DMS 273 treated with DMSO at 0.1 percent for 48 hours (cell line): ENCODE data around the gene AGAP3.

Source experiments
- DNase-seq: peaks from one replicate; lab custom pipeline; 2025; lab: John Stamatoyannopoulos, UW

The AGAP3 gene

GRCh38 chr7:151167197-151167961 lies 81.1 kb downstream of the AGAP3 start, which contains the start of gene GBX1:
GBX1 (minus strand) TSS chr7:151167694; CDS start chr7:151167548, 146 bp downstream.
- no peak for DNase-seq

DNA sequence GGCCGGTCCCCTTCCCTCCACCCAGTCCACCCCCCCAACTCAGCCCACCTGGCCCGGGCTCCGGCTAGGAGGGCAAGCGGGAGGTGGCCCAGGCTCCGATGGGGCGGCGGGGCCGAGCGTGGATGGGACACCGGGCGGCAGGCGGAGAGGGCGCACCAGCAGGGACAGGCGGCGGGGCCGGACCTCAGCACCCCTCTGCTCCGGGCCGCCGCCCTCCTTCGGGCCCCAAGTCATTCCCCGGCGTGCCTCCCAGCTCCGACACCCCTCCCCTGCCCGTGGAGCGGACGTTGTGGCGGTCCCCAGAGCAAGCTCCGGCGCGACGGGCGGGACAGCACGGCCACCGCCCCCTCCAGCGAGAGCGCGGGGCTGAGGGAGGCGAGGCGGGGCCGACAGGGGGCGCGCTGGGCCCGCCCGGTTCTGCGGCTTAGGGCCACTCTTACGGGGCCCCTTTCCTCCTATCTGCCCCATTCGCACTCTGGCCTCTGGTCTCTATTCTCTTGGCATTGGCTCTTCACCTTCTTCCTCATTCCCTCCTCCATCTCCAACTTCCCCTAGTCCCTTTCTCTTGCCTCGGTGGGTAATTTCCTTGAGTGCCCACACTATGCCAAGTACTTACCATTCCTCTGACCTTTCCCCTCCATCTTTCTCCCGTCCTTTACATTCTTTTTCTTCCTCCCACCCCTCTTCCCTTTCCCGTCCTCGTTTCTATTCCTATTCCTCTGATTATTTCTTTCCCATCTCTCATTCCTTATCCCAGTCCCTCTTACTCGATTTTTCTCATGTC lies 81.9 kb downstream of the AGAP3 start:
- DNase-seq: no peak

DNA sequence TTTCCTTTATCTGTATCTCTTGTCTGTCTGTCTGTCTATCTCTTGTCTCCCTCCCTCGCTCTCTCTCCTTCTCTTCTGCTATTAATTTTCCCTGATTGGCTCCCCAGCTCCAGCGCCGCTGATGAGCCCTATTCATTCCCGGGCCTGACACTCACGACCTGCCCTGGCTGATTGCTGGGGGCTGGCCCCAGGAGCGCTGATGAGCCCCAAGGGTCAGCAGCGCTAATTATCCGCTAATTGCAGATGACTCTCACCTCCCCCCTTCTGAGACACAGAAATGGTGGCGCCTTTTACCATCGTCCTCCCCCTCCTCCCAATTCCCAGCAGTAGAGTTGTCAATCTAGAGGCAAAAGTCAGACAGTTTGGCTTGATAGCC lies 82.5 kb downstream of the AGAP3 start:
- no peak for DNase-seq

DNA sequence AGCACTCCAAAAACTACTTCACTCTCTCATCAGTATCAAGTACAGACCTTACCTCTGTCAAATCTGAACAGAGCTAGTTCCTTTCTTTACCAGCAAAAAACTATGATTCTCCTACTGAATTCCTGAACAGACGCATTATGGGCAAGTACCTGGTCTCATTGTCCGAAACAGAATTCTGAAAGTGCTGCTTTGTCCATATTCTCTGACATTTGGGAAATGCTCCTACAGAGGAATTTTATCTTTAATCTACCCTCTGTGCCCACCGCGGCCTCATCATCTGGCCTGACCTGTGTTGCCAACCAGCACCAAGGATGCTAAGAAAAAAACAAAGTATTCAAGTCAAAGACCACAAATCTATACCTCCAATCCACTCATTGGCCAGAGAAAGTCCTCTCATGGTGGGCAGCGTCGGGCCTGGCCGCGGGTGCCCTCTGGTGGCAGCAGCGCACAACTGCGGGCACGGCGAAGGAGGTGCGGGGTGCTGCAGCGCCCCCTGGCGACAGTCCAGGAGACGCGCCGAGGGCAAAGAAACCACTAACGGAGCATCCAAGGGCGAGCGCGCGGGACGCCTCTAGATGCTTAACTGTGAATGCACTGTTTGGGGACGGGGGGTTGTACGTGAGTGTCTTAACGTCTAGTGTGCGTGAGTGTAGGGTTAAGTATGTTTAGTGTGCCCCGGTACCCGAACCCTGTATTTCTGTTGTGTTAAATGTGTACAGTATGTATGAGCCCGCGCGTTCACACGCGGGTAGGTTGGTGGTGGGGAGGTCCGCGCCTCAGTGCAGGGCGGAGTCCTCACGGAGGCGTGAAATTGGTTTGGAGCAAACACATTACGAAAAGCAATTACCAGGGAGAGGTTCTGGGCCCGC lies 86.2 kb downstream of the AGAP3 start:
- DNase-seq: peak; percentile 25

DNA sequence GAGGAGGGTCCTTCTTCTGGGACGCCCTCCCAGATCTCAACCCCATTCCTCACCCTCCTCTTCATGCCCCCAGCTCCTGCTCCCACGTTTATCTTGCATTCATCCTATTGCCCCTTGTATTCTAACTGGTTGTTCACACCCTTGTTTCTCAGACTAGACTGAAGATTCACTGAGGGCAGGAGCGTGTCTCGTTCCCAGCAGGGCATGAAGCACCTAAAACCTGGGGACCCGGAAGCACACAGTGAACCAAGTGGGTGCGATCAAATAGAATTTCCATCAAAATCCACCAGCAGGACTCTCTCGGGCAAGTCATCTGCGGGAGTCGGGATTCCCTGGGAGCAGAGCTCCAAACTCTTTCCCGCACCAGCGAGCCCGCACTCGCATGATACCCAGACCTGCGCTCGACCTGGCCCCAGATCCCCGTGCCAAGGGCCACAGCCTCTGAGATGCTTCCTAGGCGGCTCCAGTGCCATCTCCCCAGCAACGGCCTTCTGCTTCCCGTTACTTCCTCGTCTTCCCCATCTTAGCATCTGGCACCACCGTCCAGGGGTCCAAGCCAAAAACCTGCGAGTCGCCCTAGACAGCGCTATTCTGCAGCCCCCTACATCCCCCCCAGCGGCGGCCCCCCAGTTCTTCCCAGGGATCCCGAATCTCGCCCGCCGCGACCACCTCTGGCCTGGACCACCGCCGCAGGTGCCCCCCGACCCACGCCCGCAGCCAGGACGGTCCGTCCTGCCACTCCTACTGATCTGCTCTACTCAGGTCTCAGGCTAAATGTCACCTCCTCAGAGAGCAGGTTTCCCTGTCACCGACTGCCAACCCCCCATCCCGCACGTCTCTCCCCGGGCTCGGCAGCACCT lies 87.3 kb downstream of the AGAP3 start:
- no peak for DNase-seq

- DNase-seq: no peak
Observed at GRCh38 chr7:151174246-151175046, 88.2 kb downstream of the AGAP3 start.

GRCh38 chr7:151175047-151175792 lies 88.9 kb downstream of the AGAP3 start:
- no peak for DNase-seq

DNA sequence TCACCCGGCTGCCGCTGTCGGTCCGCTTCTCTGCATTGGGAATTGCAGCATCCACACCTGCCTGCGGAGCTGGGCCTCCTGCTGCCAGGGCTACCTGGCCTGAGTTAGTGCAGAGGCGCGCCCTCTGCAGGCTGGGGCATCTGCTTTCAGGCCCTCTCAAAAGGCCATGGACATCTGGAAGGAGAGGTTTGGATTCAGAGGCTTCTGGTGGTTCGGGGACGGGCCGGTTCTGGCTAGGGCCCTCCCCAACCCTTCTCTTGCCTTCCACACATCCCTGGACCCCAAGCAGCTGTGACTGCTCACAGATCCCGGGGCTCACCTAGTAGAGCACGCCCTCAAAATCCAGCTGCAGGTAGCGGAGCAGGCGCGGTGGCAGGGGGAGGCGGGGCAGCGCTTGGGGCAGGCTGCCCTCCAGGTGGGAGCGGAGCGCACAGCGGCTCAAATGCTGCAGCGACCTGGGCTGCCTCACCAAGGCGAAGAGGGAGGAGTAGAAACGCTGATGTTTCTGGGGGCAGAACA lies 89.6 kb downstream of the AGAP3 start:
- DNase-seq: no peak

DNA sequence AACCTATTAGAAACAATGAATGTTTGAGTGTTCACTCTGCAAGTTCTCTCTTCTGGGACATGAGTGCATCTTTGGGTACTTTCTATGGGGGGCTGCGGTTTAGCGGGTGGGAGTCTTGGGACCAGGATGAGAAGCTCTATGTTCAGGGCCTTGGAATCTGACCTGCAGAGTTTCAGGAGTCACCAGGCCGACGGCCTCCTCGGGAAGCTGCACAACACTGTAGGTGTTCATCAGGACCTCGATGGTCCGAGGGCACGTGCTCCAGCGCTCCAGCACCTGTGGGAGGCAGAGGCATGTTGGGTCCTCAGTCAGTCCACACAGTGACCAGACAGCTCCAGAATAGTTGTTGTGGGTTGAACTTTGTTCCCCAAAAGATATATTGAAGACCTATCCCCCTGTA lies 90.1 kb downstream of the AGAP3 start:
- DNase-seq: no peak

- DNase-seq: no peak
Observed at GRCh38 chr7:151177310-151177709, 91.0 kb downstream of the AGAP3 start.

DNA sequence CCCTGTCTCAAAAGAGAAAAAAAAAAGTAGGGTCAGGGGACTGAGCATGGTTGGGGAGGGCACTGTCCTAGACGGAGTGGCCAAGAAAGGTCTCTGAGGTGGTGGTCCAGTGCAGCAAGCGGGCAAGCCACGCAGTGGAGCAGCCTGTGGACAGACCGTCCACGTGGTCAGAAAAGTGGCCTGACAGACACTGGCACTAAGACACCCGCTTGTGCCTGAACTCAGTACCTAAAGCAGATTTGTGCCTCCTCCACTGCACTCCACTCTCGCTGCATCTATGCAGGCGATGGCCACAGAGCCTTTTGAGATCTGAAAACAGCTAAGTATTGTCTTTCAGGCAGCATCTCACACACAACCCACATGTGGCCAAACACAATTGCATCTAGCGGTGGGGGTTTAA lies 92.0 kb downstream of the AGAP3 start:
- DNase-seq: no peak

GRCh38 chr7:151178831-151179230 lies 92.6 kb downstream of the AGAP3 start:
- no peak for DNase-seq

- DNase-seq: no peak
Observed at GRCh38 chr7:151179287-151179860, 93.1 kb downstream of the AGAP3 start.

DNA sequence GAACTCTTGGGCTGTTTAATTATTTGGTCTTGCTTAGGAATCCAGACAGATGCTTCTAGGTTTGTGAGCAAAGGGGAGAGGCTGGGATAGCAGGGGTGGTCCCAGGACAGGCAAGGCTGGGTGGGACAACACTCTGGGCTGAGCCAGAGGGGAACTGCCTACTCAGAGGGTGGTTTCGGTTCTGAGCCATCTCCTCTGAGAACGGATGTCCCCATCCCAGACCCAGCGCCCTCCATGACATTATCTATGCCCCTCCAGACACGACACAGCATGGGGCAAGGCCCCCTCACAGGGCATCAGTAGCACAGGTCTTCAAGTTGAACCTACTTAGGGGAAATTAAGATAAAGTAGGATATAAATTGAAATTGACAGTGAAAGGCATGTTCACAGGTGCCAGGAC lies 93.7 kb downstream of the AGAP3 start:
- no peak for DNase-seq

DNA sequence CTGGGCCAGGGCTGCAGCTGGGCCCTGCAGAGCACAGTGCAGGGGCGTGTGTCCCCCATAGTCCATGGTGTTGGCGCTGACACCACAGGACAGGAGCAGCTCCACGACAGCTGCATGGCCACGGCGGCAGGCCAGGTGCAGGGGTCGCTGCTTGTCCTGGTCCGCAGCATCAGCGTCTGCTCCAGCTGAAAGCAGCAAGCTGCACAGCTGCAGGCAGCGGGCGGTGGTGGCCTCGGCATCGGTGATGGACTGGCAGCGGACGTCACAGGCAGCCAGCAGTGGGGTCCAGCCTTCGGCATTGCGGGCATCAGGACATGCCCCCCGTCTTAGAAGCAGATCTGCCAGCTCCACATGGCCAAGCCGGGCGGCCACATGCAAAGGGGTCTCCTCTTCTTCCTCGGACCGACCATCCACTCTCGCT lies 94.7 kb downstream of the AGAP3 start:
- DNase-seq: no peak

DNA sequence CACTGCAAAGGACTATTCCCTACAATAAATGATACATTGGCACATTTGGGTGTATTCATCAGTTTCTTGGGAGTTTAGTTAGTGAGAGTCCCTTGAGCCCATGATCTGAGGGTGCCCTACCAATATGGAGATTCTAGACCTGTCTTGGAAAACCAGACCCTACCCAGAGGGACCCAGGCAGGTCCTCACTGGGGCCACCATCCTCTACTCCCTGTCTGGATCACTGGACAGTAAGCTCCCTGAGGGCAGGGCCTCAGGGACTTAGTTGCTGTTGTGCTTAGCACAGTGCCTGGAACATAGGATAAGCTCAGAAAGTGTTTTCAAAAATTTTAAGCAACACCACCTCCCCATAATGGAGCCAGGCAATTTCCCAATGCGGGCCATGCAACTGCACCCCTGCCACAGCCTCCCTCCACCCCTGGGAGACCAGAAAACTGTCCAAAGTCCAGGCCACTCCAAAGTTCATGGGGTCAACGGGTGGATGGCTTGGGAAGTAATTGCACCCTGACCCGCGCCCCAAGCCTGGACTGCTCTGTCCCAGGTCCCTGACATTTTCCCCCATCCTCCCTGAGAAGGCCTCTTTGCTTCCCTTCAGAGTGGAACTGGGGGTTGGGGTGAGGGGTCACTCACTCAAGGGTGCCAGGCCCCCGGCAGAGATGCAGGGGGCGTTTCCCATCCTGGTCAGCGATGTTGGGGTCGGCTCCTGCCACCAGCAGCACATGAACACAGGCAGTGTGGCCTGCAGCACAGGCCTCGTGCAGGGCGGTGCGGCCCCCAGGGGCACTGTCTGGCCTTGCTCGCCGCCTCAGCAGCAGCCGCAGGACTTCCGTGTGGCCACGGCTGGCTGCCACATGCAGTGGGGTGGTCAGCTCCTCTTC lies 99.7 kb downstream of the AGAP3 start:
- DNase-seq: no peak

DNA sequence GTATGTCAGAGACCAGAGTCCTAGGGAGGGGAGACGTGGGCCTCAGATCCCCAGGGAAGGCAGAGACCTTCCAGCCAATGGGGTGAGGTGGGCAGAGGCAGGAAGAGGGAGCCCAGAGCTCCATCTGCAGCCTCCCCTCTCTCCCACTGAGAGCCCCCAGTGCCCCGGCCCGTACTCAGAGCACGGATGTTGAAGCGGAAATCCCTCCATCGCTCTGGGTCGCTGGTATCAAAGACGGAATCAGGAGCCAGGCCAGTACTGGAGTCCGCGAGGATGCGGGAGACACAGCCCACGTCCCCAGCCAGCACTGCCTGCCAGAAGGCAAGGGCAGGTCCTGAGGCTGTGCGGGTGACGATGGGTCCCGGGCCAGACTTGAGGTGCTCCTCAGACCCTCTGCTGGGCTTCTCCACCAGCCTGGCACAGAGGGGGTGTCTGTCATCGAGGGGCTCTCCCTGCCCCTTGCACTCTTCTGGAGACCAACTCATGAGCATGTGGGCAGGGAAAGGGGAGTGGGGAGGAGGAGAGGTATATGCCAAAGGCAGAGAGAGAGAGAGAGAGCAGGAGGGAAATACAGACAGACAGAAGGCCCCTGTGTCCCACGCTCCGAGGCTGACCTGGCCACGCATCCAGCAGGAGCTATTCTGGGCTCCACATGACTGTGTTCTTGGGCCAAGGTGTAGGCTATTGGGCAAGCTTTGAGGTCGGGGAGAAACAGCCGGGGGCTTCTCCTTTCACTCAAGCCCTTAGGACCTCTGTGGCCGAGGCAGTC lies 100.5 kb downstream of the AGAP3 start, which contains the start of gene ASB10:
TSS of gene ASB10 (minus strand) at position 611 of the 769 bp plus-strand sequence. CDS start at position 491, 120 bp downstream.
- DNase-seq: no peak
